Measurements from ENCODE around the gene FFAR4.

Gene FFAR4

GRCh38 chr10:93589648-93590562 lies 23.4 kb downstream of the FFAR4 start:
- no peak for DNase-seq (ENCODE audit: low read depth in 1 of 2, low spot score in 1 of 2)
- no peak overlapping the region for H3K27ac ChIP-seq (replicated peaks)

GRCh38 chr10:93590638-93591037 lies 24.2 kb downstream of the FFAR4 start:
- DNase-seq (ENCODE audit: low read depth in 1 of 2, low spot score in 1 of 2): no peak
- no peak overlapping the region for H3K27ac ChIP-seq (replicated peaks)
- H3K4me3 ChIP-seq (replicated peaks; ENCODE audit: insufficient read depth, low read length): no peak overlapping the region
- TF ChIP-seq SPI1 (IDR thresholded peaks at IDR 0.05; ENCODE audit: borderline replicate concordance, low read depth) (no peak), REST (IDR thresholded peaks at IDR 0.05; ENCODE audit: insufficient replicate concordance, low read depth) (no peak), GABPA (IDR thresholded peaks at IDR 0.05; ENCODE audit: low read depth) (no peak)
- H3K27me3 ChIP-seq (ENCODE audit: insufficient read depth, poor library complexity, severe bottlenecking): no peaks in the 10 kb centered on the region

More at GRCh38 chr10:93589648-93590562, 23.4 kb downstream of the FFAR4 start:
- TF ChIP-seq SPI1 (IDR thresholded peaks at IDR 0.05; ENCODE audit: borderline replicate concordance, low read depth): no peak
- no peak for TF ChIP-seq REST (IDR thresholded peaks at IDR 0.05; ENCODE audit: insufficient replicate concordance, low read depth)
- no peak for TF ChIP-seq GABPA (IDR thresholded peaks at IDR 0.05; ENCODE audit: low read depth)
- TF ChIP-seq, protein P1, sequence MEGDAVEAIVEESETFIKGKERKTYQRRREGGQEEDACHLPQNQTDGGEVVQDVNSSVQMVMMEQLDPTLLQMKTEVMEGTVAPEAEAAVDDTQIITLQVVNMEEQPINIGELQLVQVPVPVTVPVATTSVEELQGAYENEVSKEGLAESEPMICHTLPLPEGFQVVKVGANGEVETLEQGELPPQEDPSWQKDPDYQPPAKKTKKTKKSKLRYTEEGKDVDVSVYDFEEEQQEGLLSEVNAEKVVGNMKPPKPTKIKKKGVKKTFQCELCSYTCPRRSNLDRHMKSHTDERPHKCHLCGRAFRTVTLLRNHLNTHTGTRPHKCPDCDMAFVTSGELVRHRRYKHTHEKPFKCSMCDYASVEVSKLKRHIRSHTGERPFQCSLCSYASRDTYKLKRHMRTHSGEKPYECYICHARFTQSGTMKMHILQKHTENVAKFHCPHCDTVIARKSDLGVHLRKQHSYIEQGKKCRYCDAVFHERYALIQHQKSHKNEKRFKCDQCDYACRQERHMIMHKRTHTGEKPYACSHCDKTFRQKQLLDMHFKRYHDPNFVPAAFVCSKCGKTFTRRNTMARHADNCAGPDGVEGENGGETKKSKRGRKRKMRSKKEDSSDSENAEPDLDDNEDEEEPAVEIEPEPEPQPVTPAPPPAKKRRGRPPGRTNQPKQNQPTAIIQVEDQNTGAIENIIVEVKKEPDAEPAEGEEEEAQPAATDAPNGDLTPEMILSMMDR (IDR thresholded peaks at IDR 0.05; ENCODE audit: insufficient read depth, low read length): no peak
- TF ChIP-seq POLR2AphosphoS5 (IDR thresholded peaks at IDR 0.05; ENCODE audit: low read depth): no peak
- Histone ChIP-seq H3K4me3 (replicated peaks; ENCODE audit: insufficient read depth, low read length) (no peak overlapping the region), H3K27me3 (ENCODE audit: insufficient read depth, poor library complexity, severe bottlenecking) (no peaks in the 10 kb centered on the region)

GRCh38 chr10:93591065-93591808 lies 24.8 kb downstream of the FFAR4 start:
- no peaks in the 10 kb centered on the region for H3K27me3 ChIP-seq (ENCODE audit: insufficient read depth, poor library complexity, severe bottlenecking)
- DNase-seq (ENCODE audit: low read depth in 1 of 2, low spot score in 1 of 2): peak in 1 of 2 experiments; percentile 27
- TF ChIP-seq REST (IDR thresholded peaks at IDR 0.05; ENCODE audit: insufficient replicate concordance, low read depth): no peak
- TF ChIP-seq, protein P1 (IDR thresholded peaks at IDR 0.05; ENCODE audit: insufficient read depth, low read length): no peak
- peak; percentile 92 for TF ChIP-seq SPI1 (IDR thresholded peaks at IDR 0.05; ENCODE audit: borderline replicate concordance, low read depth)
- no peak for TF ChIP-seq GABPA (IDR thresholded peaks at IDR 0.05; ENCODE audit: low read depth)
- TF ChIP-seq POLR2AphosphoS5 (IDR thresholded peaks at IDR 0.05; ENCODE audit: low read depth): no peak
- H3K4me3 ChIP-seq (replicated peaks; ENCODE audit: insufficient read depth, low read length): no peak overlapping the region
- no peak overlapping the region for H3K27ac ChIP-seq (replicated peaks)
